Measurements from ENCODE around the gene DOK7. TPM values are rescaled to one million over a fixed set of nuclear protein-coding genes. Genes with fewer than 3 reads are reported as not detected.
A peak's percentile ranks its signal among the peaks of the same experiment; 100 is the strongest.
"Not testable (repeated sequence)": the region's sequence is repeated elsewhere in the genome, so short reads cannot be mapped to it uniquely, and the experiment has no call there.

The DOK7 gene
- total RNA-seq, 1 donor from 2014 or later = 112 TPM

GRCh38 chr4:3442959-3443749 lies 20.0 kb upstream of the DOK7 start:
- DNase-seq (ENCODE audit: low read depth) = peak; percentile 40

- no peak for DNase-seq (ENCODE audit: low read depth)
Observed at GRCh38 chr4:3443750-3444309, 19.3 kb upstream of the DOK7 start.

GRCh38 chr4:3444351-3445110 lies 18.6 kb upstream of the DOK7 start:
- no peak for DNase-seq (ENCODE audit: low read depth)

- no peak for DNase-seq (ENCODE audit: low read depth)
Observed at GRCh38 chr4:3445111-3445820, 17.8 kb upstream of the DOK7 start.

- no peak for DNase-seq (ENCODE audit: low read depth)
Observed at GRCh38 chr4:3445829-3446545, 17.1 kb upstream of the DOK7 start.

- DNase-seq (ENCODE audit: low read depth) = no peak
Observed at GRCh38 chr4:3446631-3447320, 16.3 kb upstream of the DOK7 start.

GRCh38 chr4:3447431-3448395 lies 15.4 kb upstream of the DOK7 start:
- no peak for DNase-seq (ENCODE audit: low read depth)

- no peak for DNase-seq (ENCODE audit: low read depth)
Observed at GRCh38 chr4:3449047-3449573, 14.0 kb upstream of the DOK7 start.

GRCh38 chr4:3449574-3450534 lies 13.3 kb upstream of the DOK7 start:
- DNase-seq (ENCODE audit: low read depth) = no peak

GRCh38 chr4:3450643-3451042 lies 12.5 kb upstream of the DOK7 start:
- DNase-seq (ENCODE audit: low read depth) = no peak

- no peak for DNase-seq (ENCODE audit: low read depth)
Observed at GRCh38 chr4:3451956-3452355, 11.2 kb upstream of the DOK7 start.

GRCh38 chr4:3452376-3452775 lies 10.7 kb upstream of the DOK7 start:
- DNase-seq (ENCODE audit: low read depth) = no peak

- DNase-seq (ENCODE audit: low read depth) = not testable (repeated sequence)
Observed at GRCh38 chr4:3455596-3455995, 7.5 kb upstream of the DOK7 start.

- no peak for DNase-seq (ENCODE audit: low read depth)
Observed at GRCh38 chr4:3458371-3458770, 4.7 kb upstream of the DOK7 start.

GRCh38 chr4:3459156-3459555 lies 4.0 kb upstream of the DOK7 start:
- not testable (repeated sequence) for DNase-seq (ENCODE audit: low read depth)

GRCh38 chr4:3460926-3461325 lies 2.2 kb upstream of the DOK7 start:
- DNase-seq (ENCODE audit: low read depth) = peak; percentile 90

- DNase-seq (ENCODE audit: low read depth) = peak; percentile 98
Observed at GRCh38 chr4:3461515-3462291, 1.4 kb upstream of the DOK7 start.

All from myocyte (in vitro differentiated cells).